Mesodermal cell (in vitro differentiated cells): ENCODE data around the gene ARHGAP26.

Source experiments
- H3K27ac ChIP-seq: 2 replicates; pipeline ENCODE4 v1.7.0; 2013; ENCODE audit warnings: mild to moderate bottlenecking, low read depth, low read length, moderate library complexity; ENCODE audit not compliant: severe bottlenecking
- H3K36me3 ChIP-seq: 2 replicates; pipeline ENCODE4 v1.7.1; 2013; ENCODE audit warnings: mild to moderate bottlenecking, low read length, moderate library complexity; ENCODE audit not compliant: control insufficient read depth, insufficient read depth
- H3K4me1 ChIP-seq: one replicate; pipeline ENCODE4 v1.7.1; 2013; ENCODE audit warnings: mild to moderate bottlenecking, low read length; ENCODE audit not compliant: insufficient read depth, control insufficient read depth, poor library complexity, severe bottlenecking
- H3K4me3 ChIP-seq: 2 replicates; pipeline ENCODE4 v1.7.0; 2013; ENCODE audit warnings: low read length, control low read depth, mild to moderate bottlenecking; ENCODE audit not compliant: insufficient read depth, poor library complexity, severe bottlenecking; ENCODE audit errors: extremely low read depth
- H3K9me3 ChIP-seq: 2 replicates; pipeline ENCODE4 v1.7.1; 2013; ENCODE audit warnings: mild to moderate bottlenecking, low read length, moderate library complexity; ENCODE audit not compliant: control insufficient read depth
- WGBS, 2 experiments: methylation state at CpG; one replicate each; pipeline ENCODE4 v1.1.5; 2013; ENCODE audit warnings: missing lambda C conversion rate in 2 of 2; ENCODE audit not compliant: insufficient coverage in 2 of 2; 5-methylcytosine and 5-hydroxymethylcytosine counted together

The ARHGAP26 gene

DNA sequence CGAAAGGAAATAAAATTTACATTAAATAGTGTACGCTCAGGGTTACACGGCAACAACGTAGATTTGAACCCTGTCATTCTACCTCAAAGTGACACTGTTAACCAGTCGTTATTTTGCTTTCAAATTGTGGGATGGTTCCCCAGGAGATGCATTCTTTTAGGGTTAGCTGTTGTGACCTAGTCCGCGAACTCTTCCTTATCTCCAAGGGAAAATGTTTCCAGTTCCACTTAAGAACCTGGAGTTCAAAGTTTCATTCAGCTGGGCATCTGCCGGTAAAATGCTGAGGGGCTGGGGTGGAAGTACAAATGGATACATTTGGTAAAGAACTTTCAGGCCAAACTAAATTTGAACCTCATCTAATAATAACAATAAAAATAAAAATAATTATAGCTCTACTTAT, 368.7 kb downstream of the ARHGAP26 start:
- WGBS, 2 experiments: 84 to 90% methylated on average over 4 to 5 of the region's 8 CpGs
- no peak overlapping the region for H3K4me3 ChIP-seq
- no peaks in the 10 kb centered on the region for H3K9me3 ChIP-seq
- H3K27ac ChIP-seq: no peak overlapping the region
- H3K36me3 ChIP-seq: no peaks in the 10 kb centered on the region
- H3K4me1 ChIP-seq: peaks cover 7% of the 10 kb centered on the region

DNA sequence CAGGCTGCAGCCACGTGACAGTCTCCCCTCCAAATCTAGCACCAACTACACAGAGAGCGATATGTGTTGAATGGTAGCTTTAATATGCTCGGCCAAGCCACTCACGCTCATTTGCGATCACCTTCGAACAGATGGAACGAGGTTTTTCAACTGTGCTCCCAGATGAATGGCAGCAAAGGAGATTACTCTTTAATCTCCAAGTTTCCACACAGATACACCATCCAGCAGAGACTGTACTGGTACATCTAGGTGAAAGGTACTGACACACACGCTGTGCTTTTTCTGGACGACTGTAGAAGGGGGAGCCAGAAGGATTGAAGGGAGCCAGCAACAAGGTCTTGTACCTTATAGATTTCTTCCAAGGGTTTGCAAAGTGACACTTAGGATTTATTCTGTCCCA, 369.4 kb downstream of the ARHGAP26 start:
- 97 to 98% methylated on average over 5 to 8 of the region's 9 CpGs for WGBS, 2 experiments
- Histone ChIP-seq H3K36me3 (no peaks in the 10 kb centered on the region), H3K4me1 (peaks cover 7% of the 10 kb centered on the region), H3K27ac (no peak overlapping the region), H3K4me3 (no peak overlapping the region), H3K9me3 (no peaks in the 10 kb centered on the region)

DNA sequence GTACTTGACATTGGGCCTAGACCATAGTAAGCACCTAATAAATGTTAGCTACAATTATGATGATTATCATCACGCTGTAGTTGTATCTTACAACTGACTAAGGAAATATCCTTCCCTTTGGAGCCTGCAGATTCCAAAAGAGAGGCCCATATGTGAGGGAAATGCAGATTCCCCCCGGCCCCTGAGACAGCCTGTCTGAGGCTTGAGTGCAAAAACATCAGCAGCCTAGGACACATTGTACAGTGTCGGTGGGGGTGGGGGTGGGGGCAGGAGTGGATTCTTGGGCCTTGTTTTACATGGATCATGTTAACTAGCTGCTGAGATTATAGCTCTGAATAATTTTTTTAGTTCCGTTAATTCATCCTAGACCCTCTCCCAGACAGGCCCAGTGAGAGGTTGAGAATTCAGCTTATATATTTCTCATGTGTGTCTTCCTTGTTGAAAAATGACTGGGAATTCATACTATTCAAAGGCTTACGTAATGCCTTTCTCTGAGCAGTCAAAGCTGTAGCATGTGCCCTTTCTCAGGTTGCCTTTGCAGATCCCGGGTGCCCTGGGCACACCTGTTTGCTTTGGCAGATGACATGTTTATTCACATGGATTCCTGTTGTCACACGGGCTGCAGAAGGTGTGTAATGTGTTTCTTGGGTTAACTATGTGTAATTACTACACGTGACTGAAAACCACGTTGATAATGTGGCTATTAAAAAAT, 370.5 kb downstream of the ARHGAP26 start:
- no peak overlapping the region for H3K27ac ChIP-seq
- no peak overlapping the region for H3K4me3 ChIP-seq
- 91 to 97% methylated on average over 6 to 7 of the region's 9 CpGs for WGBS, 2 experiments
- H3K36me3 ChIP-seq: no peaks in the 10 kb centered on the region
- no peaks in the 10 kb centered on the region for H3K9me3 ChIP-seq
- peaks cover 7% of the 10 kb centered on the region for H3K4me1 ChIP-seq

DNA sequence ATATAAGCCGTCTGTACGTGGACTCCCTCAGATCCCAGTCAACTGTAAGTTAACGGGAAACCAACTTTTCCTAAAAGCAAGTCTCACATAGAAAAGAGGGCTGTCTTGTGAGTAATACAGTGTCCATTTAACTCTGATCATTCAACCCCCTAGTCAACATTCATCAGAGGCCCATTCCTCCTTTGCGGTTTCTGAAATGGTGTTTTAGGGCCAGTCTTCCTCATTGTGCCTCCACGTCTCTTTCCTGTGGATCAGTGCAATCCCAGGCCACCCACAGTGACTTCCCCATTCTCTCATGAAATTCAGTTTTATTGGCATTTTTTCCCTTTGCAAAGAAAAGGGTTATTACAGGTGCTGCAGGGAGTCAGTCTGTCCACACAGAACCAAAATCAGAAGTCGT, 371.5 kb downstream of the ARHGAP26 start:
- Histone ChIP-seq H3K4me1 (peaks cover 7% of the 10 kb centered on the region), H3K9me3 (no peaks in the 10 kb centered on the region), H3K4me3 (no peak overlapping the region), H3K36me3 (no peaks in the 10 kb centered on the region), H3K27ac (no peak overlapping the region)
- WGBS, 2 experiments: 89 to 100% methylated on average over 2 of the region's 6 CpGs

DNA sequence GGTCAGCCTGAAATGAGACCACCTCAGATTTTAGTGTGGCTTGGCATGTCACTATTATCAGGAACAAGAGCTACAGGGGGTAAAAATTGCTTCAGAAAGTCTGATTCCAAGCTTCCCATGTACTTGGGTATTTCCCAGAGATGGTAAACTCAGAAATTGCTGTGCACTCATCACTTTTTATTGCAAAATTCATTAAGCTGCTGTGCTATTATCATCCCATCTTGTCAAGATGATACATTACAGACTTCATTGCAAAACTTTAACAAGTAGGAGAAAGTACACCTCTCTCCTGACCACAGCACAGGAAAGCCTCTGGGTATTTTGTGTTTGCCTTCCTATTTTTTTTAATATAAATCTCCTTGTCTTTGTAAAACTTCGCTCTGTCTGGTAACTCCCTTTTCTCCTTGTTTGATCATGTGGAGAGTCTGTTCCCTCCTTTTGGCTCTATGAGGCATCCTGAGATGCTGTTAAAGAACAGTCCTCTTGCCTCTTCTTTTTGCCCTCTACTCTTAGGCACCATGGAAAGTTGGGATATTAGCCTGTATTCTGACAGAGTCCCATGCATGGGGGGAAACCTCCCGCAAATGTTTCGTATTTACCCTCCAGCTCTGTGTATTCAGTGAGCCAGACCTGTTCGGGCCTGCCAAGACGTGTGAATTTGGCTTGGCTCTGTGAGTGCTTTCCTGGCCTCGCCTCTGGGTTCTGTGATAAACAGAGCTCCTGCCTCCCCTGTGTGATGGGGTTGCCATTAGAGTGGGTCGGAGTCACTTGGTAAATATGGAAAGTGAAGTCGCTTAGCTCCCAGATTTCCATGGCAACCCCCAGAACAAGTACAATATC, 372.6 kb downstream of the ARHGAP26 start:
- H3K9me3 ChIP-seq: no peaks in the 10 kb centered on the region
- peaks cover 7% of the 10 kb centered on the region for H3K4me1 ChIP-seq
- no peaks in the 10 kb centered on the region for H3K36me3 ChIP-seq
- 100% methylated on average over 3 to 4 of the region's 8 CpGs for WGBS, 2 experiments
- no peak overlapping the region for H3K4me3 ChIP-seq
- no peak overlapping the region for H3K27ac ChIP-seq

DNA sequence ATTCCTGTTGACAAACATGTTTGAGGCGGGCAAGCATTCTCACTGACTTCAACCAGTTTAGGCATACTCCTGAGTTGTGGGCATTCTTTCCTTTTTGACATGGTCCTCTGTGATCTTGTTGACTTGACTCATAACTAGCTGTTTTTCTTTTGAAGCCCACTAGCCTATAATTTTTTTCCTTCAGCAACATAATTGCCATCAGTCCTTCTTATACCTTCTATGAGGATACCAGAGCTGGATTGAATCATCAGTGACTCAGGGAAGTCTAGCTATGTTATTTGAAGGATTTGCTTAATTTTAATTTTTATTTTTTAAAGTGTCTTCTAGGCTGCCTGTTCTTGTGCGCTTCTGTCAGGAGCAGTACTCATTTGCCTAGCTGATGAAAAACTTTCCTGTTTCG, 373.8 kb downstream of the ARHGAP26 start:
- Histone ChIP-seq H3K4me1 (peaks cover 4% of the 10 kb centered on the region), H3K9me3 (no peaks in the 10 kb centered on the region), H3K4me3 (no peak overlapping the region), H3K36me3 (no peaks in the 10 kb centered on the region), H3K27ac (no peak overlapping the region)
- WGBS, 2 experiments: 100% methylated on average over 1 of the region's 3 CpGs; no CpG with 5 or more reads in 1 of the 2 experiments

DNA sequence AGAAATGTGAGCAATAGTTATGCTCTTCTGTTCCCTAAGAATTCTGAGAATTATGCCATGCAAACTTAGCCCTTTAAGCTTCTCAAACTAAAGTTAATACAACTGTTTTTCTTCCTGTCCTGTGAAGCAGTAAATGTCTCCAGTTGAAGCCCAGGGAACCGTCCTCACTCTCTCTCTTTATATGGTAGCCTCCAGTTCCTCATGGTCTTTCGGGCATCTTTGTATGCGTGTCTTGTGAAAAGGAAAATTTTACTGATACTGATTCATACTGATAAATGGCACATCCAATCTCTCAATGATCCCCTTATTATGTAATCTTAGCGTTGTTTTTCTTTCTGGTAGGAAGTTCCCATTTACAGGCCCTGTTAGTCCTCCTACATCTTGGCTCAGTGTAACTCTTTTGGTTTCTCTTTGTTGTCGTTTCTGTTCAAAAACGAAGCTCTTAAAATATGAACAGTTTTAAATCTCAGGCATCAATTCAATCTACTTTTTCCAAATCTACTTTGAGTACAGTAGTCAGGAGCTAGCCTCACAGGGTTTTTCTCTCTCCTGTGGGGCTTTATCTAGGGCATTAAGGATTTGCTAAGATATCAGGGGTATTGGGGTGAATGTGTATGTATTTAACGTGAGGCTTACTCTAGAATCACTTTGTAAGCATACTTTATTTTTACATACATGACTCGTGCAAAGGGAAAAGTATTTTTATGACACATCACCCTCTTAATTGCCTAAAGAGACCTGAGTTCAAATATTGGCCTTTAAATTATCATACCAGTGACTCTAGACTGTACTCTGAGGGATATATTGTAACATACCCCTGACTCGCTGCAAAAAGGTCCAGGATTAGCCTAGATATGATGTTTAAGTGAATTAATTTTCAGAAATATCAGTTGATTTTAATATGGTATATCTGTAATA, 375.3 kb downstream of the ARHGAP26 start:
- Histone ChIP-seq H3K9me3 (no peaks in the 10 kb centered on the region), H3K36me3 (no peaks in the 10 kb centered on the region), H3K27ac (no peak overlapping the region), H3K4me1 (no peaks in the 10 kb centered on the region), H3K4me3 (no peak overlapping the region)
- 100% methylated on average over 1 of the region's 9 CpGs; no CpG with 5 or more reads in 1 of the 2 experiments for WGBS, 2 experiments

DNA sequence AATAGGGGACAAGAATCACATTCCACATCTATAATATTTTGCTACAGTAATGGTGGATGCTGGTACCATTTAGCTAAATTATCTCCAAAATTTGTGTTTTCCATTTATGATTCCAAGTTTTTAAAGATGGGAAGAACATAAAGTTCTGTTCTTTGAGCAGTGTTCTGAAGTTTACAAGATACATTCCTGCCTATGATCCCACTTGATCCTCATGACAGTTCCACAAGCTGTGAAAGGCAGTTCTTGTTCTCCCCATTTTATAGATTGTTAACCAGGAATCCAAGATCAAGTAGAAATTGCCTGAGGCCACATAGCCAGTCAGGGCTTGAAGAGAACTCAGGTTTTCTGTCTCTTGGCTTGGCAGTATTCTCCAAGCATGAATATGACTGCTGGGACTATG, 376.0 kb downstream of the ARHGAP26 start:
- Histone ChIP-seq H3K4me3 (no peak overlapping the region), H3K9me3 (no peaks in the 10 kb centered on the region), H3K4me1 (no peaks in the 10 kb centered on the region), H3K27ac (no peak overlapping the region), H3K36me3 (no peaks in the 10 kb centered on the region)

DNA sequence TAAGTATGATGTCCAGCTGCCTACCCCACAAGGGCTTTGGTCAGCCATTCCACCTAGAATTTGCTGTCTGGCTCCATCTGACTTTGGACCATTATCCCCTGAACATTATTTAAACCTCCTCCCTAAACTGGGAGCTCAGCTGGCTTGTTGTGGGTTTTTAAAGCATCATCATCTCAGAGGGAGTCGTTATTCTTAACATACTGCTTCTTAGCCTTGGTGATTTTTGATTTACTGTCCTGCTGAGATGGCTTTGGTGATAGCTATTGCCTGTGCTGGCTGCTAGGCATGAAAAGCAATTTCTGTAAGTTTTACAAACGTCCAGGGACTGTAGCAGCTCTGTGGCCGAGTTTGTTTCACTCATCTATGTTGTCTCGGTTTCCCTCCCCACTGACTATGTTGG, 377.2 kb downstream of the ARHGAP26 start:
- Histone ChIP-seq H3K4me1 (no peaks in the 10 kb centered on the region), H3K9me3 (no peaks in the 10 kb centered on the region), H3K36me3 (no peaks in the 10 kb centered on the region), H3K4me3 (no peak overlapping the region), H3K27ac (no peak overlapping the region)
- WGBS, 2 experiments: 92 to 95% methylated on average over 3 to 4 of the region's 4 CpGs

DNA sequence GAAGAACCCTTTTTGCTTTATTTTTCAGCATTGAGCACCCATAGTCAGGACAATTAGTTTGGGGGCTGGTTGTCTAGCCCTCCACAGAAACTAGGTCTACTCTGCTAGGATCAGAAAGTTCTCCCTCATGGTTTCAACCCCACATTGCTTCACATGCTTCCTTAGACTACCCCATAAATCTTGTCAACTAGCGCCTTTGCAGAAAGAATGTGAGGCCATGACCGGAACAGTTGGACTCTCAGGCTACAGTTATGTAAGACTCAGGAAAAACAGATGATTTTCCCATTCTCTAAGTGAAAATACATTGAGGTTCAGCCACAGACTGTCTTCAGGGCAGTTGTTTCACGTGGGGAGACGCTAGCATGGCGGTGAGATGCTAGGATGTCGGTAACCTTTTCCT, 377.7 kb downstream of the ARHGAP26 start:
- Histone ChIP-seq H3K4me1 (no peaks in the 10 kb centered on the region), H3K36me3 (no peaks in the 10 kb centered on the region), H3K4me3 (no peak overlapping the region), H3K9me3 (no peaks in the 10 kb centered on the region), H3K27ac (no peak overlapping the region)
- WGBS, 2 experiments: 91 to 92% methylated on average over 4 to 6 of the region's 6 CpGs
